ENCODE data around the gene CNGA2.

CNGA2 gene

DNA sequence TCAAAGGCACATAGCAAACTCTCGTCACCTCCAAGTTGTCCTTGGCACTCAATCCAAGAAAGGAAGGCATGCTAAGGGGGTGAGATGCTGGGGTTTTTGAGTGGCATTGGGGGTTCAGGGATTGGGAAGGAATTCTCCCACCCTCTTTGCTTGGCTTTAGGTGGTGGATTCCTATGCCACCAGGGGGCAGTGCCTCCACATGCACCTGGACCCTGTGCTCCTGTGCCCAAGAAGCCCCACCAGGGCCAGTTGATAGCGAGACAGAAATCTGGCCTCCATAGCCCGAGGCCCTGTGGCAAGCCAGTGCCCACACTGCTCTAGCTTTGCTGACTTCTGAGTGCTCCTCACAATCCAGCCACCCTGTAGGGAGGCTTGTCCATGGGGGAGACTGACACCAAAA is 20.7 kb upstream of the CNGA2 start:
- DNase-seq, result peak; percentile 46

DNA sequence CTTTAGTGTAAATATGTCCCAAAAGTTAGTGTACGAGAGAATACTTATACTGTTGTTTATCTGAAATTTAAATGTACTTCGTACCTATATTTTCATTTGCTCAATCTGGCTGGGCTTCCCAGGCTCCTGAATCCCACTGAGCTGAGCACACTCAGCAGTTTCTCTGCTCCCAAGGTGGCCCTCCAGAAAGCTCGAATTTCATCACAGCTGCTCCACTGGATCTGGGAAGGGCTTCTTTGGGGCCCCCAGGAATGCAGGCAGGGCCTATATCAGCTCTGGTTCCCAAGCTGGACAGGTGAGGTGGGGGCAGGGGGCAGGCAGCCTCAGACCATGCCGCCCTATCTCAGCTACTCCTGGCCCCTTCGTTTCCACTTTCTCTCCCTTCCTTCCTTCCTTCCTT is 20.2 kb upstream of the CNGA2 start:
- DNase-seq, result no peak

DNA sequence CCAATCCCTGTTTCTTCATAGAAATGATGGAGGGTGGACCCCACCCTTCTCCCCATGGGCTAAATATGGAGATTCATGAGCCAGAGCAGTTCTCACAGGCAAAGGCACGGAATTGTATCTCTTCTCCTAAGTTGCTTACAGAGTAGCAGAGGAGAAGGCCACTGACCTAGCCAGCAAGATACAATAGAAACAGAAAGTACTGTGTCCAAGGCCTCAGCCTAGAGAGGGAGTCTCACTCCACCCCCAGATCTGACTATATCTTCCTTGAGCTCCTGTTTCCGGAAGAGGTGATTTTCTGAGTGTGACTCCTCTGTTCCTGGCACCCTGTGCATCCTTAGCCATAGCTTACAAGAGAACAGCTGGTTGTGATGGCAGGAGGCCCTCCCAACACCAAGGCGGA is 18.8 kb upstream of the CNGA2 start, which contains the start of gene FATE1:
Gene FATE1 (plus strand): TSS at position 284 of the 400 bp plus-strand sequence. CDS start 85 bp downstream, at position 369.
- DNase-seq, result no peak

DNA sequence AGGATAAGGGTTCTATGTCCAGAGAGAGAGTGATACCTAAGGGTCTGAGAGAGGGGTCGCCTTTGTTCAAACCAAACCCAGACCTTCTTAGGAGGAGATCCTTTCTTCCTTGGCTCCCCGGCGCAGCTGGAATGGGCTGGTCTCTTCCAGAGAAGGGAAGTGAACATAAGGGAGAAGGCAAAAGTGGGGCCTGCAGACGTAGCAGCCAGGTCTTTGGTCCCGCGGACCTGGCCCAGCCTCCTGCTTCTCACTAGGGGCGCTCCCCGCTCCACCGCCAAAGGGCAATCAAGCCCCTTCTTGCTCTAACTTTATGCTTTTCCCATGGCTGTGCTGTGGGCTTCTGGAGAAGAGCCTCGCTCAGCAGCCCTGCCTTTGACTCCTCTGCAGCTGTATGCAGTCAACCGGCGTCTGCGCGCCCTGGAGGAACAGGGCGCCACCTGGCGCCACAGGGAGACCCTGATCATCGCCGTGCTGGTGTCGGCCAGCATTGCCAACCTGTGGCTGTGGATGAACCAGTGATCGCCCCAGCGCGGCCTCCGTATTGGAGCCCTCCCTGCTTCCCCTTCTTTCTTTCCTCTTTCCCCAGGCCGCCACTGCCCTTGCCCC is 12.2 kb upstream of the CNGA2 start:
- DNase-seq, result peak; percentile 39

DNA sequence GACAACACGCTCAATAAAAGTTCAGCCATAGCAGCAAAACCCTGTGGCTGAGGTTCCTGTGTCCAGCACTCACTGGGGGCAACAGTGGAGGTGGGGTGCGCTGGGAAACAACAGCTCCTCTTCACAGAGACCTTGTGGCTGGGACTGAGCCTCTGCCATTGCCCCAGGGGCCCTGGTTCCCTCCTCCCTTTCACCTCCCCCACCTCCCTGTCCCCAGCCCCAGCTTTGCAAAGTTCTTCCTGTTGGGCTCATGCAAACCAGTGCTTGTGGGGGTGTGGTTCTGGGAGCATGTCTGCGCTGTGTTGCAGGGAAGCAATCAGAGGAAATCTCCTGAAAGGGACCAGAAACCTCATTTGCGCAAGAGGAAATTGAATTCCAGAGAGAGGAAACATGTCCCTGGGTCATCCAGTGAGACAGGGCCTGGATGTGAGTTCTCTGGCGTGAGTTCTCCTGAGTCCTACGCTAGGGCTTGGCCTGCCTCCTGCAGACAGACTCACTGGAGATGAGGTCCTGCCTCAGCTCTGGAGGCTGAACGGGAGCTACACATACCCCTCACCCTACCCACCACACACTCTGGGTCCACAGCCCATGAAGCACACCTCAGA is 11.3 kb upstream of the CNGA2 start:
- DNase-seq, result no peak

DNA sequence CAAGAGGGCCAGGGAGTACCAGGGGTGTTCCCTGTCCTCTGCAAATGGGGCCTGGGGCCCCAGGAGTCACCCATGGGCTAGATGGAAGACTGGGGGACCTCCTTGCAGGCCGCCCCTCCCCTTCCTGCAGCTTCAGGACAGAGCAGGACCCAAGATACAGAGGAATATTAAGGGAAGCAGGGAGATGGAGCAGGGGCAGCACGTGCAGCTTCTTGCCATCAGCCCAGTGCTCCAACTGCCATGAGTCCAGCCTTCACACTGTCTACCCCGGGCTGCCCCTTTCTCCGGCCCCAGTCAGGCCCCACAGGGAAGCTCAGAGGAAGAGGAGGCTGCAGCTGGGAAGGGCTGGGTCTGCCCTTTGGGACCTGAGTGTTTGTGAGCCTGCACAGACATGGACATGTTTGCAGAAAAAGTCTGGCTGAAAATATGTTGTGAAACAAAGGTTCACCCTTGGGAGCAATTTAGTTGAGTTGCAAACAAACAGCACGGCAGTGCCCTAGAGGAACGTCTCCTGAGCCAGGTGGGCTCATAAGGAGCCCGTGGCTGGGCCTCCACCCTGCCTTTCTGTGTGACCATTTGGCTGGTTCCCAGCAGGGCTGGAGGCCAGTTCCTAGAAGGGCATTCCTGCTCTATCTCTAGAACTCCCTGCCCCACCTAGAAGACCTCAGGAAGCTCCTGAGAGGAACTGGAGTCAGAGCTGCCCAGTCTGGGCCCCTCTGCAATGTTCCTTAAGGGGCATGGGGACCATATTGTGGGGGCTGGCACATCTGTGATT is 9.8 kb upstream of the CNGA2 start:
- DNase-seq, result no peak

DNA sequence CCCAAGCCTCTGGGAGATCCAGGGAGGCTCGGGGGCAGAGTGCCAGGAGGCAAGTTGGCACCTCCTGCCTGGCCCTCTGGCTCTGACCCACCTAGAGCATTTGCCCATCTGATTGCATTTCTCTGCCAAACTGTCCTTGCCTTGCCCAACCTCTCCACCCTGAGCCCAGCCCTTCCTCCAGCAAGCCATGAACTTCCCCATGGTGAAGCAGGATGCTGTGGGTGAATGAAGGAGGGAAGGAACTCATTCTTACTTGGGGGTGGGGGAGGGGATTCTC is 9.3 kb upstream of the CNGA2 start:
- no peak for DNase-seq

DNA sequence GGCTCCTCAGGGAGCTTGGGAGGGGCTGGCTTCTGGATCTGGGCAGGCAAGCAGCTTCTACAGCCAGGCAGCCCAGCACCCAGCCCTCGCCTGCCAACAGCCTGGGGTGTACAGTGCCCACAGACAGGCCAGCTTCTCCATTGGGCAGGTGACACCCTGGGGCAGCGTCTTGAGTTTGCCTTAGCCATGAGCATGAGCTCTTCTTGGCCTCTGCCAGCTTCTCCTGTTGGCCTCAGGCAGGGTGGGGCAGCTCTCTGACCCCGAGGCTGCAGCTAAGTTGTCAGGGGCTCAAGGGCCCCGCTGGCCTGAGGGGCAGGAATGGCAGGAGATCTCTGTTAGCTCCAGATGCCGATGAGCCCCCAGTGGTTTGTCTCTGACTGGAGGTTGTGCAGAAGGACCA is 7.8 kb upstream of the CNGA2 start:
- no peak for DNase-seq

DNA sequence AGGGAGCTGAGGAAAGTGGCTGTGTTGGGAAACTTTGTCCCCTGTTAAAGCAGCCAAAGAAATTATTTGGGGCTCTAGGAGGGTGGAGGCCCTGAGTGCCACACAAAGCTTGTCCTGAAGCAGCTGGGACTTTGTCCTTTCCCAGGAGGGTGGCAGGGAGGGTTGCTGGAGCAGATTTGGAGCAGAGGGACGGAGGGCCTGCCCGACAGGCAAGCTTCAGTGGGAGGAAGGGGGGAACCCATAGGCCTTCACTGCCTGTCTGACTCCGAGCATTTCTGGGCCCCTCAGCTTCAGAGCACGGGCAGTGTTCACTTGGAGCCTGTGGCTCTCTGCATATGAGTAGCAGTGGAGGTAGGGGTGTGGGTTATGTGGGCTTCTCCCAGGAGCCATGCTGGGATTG is 7.2 kb upstream of the CNGA2 start:
- no peak for DNase-seq

DNA sequence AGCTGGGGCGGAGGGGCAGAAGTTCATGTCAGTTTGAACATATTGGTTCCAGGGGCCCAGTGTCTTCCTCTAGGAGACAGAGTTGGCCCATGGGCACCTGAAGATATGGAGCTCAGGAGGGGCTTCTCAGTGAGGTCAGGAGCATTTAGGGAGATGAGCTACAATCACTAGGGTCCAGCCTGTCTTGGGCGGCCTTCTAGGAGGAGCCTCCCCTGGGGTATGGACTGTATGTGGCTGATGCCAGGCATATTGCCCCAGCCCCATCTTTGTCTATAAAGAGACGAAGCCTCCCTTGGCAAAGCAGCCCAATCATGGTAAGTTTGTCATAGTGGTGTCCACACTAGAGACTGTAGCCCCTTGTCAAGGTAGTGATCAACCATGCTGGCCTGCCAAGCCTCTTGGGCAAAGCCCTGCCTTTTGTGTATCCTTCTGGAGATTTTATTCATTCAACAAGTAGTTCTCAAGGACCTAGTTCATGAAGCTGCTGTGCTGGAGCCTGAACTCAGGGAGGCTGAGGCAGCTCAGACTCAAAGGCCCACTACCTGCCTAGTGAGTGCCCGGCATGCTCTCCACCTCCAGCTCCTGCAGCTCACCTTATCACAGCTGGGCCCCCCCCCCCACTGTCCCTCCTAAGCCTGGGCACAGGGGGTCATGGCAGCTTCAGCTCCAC is 5.4 kb upstream of the CNGA2 start:
- no peak for DNase-seq

DNA sequence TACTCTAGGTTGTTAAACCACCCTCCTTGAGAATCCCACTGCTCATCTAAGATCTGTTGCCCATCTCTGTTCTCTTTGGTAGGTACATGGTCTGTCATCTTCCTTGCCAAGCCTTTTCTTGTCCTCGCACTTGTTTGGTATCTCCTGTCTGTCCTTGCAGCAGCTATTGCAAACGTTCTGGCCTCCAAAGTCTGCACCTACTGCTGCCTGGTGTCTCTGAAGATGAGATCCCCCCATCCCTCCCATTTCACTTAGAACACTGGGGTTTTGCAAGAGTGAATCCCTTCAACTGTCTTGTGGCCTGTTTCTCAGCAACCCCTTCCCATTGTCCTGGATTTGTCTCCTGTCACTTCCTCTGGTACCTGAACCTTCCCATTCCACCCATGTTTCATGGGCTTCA is 673 bp downstream of the CNGA2 start:
- no peak for DNase-seq

DNA sequence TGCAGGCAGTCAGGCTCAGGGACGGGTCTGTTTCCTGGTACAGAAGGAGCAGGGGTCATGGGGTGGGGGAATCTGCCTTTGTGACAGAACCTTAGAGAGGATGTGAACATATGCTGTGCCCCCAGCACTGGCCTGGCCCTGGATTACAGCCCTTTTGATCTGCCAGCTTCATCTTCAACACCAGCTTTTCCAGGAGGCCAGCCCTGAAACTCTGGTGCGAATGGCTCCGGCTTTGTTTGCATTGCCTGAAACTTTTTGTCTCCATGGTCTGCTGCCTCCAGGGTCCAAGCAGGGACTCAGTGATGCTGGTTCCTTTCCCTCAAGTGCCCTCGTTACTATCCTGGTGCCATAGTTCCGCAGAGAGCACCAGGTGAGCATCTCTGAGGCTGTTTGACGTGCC is 2.1 kb downstream of the CNGA2 start:
- DNase-seq, result no peak

DNA sequence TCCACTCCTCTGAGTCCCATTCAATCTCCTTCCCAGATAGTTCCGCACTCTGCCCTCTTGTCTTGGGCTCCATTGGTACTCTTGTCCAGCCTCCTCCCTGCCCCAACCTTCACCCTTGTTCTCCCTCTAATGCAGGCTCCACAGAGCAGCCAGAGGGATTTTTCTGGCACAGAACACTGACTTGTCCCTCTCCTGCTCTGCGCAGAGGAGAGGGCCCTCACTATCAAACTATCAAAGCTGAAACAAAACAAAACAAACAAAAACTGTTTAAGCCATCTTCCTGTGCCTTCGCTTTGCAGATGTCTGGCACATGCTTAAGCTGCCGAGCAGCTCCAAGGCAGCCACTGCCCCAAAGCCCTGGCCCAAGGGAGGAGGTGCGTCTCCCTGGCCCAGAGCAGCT is 2.9 kb downstream of the CNGA2 start:
- DNase-seq, result no peak

DNA sequence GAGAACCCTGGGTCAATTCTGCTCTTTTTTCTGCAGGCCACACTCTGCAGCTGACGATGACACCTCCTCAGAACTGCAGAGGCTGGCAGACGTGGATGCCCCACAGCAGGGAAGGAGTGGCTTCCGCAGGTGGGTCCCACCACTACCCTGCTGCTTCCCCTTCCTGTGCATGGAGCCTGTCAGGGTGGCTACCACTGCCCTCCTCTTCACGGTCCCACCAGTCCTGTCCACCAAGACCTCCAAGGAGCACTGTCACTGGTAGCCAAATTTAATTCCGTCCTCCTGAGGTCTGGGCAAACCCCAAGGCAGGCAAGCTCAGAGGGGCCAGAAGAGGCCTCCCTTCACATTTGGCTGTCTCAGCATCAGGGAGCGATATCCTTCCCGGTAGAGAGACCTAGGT is 4.2 kb downstream of the CNGA2 start:
- DNase-seq, result no peak

DNA sequence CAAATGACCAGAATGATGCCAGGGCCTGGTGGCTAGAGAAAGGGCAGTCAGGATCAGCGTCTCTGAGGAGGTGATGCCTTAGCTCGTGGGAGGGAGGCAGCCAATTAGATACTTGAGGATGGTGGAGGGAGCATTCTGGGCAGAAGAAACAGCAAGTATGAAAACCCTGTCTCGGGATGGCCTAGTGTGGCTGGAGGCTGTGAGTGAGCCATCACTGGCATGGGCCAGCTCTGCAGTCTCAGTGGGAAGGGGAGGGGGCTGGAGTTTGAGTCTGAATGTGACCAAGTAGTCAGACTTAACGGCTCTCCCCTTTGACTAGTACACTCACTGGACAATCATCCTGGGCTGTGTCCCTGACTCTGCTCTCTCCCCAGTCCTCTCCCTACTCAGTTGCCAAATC is 7.1 kb downstream of the CNGA2 start:
- DNase-seq, result no peak

DNA sequence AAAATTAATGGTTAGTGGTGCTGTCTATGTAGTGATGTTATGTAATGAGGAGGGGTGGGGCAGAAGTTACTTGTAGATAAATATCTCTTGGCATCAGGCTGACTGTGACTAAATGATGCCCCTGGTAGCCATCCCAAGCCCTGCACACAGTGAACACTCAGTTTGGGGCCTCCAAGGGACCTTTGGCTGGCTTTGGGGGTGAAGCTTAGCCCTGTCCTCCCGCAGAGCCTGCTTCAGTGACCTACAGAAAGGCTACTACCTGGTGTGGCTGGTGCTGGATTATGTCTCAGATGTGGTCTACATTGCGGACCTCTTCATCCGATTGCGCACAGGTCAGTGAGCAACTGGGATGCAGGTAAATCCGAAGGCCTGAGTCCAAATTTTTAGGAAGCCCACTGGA is 7.8 kb downstream of the CNGA2 start:
- DNase-seq, result no peak

DNA sequence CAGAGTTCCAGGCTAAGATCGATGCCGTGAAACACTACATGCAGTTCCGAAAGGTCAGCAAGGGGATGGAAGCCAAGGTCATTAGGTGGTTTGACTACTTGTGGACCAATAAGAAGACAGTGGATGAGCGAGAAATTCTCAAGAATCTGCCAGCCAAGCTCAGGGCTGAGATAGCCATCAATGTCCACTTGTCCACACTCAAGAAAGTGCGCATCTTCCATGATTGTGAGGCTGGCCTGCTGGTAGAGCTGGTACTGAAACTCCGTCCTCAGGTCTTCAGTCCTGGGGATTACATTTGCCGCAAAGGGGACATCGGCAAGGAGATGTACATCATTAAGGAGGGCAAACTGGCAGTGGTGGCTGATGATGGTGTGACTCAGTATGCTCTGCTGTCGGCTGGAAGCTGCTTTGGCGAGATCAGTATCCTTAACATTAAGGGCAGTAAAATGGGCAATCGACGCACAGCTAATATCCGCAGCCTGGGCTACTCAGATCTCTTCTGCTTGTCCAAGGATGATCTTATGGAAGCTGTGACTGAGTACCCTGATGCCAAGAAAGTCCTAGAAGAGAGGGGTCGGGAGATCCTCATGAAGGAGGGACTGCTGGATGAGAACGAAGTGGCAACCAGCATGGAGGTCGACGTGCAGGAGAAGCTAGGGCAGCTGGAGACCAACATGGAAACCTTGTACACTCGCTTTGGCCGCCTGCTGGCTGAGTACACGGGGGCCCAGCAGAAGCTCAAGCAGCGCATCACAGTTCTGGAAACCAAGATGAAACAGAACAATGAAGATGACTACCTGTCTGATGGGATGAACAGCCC is 9.3 kb downstream of the CNGA2 start:
- no peak for DNase-seq

DNA sequence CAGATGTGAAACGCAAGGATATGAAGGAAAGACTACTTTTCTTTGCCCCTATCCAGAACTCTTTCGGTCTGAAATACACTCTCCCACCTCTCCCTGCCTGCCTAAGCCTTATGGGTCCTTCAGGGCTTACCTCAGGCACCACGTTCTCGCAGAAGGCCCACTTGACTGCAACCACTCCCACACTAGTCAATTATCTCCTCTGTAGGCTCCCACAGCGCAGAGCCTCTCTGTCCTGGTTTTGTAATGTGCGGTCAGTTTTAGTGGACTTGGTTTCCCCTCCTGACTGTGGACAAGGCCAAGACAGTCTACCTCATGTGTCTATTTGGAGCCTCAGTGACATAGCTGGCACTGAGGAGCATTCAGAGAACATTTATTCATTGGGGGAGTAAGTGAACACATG is 11.1 kb downstream of the CNGA2 start:
- no peak for DNase-seq

DNA sequence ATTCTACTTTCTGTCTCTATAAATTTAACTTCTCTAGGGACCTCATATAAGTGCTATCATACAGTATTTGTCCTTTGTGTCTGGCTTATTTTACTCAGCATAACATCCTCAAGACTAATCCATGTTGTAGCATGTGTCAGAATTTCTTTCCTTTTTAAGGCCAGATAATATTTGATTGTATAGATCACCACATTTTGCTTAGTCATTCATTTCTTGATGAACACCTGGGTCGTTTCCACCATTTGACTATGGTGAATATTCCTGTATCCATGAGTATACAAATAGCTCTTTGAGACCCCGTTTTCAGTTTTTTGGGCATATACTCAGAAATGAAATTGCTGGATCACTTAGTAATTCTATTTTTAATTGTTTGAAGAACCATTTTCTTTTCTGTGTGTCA is 12.0 kb downstream of the CNGA2 start:
- no peak for DNase-seq

DNA sequence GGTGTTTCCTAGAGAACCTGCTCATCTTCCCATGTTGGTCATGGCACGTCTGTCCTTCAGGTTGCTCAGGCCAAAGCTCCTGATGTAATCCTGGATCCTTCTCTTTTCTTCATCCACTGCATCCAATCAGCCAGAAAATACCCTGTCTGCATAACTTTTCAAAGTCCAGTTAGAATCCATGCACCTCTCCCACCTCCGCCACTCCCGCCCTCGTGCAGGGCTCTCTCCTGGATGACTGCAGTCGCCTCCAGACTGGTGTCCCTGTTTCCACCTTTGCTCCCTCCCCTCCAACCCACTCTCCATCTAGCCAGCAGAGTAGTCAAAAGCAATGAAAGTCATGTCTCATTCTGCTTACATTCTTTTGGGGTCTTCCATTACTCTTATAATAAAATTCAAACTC is 16.0 kb downstream of the CNGA2 start:
- no peak for DNase-seq

DNA sequence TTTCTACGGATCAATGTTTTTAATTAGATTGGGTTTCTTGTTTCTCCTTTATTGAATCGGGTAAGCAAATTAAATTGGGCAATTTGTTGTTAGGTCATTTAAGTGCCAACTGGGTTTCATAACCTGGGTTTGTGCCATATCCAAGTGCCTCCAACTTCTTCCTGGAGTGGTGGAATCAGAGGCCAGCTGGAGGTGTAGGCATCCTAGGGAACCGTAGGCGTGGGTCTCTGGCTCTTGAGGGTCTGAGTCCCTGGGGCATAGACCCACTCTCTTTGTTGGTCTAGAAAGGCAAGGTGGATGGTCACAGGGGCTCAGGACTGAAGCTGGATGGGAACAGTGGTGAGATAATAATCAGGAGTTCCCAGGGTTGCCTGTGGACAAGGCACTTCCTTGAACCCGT is 18.3 kb downstream of the CNGA2 start:
- no peak for DNase-seq

DNA sequence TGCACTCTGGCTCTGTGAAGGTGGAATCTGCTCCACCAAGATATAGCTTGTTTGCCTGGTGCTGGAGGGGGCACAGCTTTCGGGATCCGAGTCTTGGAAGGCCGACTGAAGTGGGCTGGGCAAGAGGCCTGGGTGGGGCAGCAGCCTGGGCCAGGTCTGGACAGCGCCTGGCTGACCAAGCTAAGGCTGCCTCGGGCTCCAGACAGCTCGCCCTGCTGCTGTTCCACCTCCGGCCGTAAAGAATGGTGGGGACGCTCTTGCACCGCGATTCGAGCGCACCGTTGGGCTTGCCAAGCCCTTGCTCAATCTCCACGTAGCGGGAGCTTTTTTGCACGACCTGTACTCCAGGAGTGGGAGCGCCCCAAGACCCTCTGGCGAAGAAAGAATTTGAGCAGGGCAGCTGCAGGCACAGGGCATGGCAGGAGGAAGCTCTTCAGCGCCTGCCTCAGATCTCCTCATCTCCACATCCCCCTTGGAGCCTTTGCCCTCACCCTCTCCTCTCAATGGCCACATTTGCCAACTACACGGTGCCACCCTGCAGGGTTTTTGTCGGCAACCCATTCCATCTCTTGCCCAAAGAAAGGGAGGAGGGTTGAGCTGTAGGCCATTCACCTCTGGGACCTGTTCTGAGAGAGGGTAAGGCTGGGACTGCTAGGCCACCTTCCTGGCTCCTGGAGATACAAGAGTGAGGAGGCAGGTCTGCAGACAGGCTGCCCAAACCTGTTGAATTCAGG is 18.9 kb downstream of the CNGA2 start:
- peak; percentile 49 for DNase-seq

DNA sequence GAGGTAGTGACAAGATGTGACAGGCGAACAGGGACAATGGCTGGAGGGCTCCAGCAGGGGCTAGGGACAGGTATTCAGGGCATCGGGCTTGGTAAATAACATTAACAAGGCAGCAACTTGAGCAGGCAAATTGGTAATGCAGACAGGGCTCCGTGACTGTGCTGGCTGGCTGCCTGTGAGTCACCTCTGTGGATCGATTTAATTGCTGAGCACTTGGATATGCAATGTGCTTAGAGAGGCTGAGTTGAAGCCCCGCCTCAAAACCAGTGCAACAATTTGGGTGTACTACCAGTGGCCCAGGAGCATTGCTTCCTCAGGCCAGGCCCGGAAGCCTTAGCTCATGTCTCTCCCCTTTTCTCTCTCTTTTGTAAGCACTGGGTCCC is 19.5 kb downstream of the CNGA2 start:
- no peak for DNase-seq
